Measurements from ENCODE around the gene ZSCAN12.
"Not testable (repeated sequence)": the region's sequence is repeated elsewhere in the genome, so short reads cannot be mapped to it uniquely, and the experiment has no call there.

The ZSCAN12 gene

DNA sequence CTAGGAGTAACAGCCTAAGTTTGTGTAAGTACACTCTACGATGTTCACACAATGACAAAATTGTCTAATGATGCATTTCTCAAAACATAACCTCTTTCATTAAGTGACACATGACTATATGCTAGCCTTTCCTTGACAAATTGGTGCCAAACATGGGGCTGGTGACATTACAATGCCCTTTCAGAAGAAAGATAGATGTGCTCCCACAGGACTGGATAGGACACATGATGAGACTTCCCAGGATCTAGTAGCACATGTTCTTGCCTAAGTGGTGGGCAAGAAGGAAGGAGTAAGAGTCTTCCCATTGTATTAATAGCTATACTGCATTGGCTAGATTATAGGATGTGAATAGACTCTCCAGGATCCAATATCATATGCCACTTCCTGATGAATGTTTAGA, 28.3 kb downstream of the ZSCAN12 start:
- H3K9me3 ChIP-seq (ENCODE audit: control insufficient read depth, low read length), result no peaks in the 10 kb centered on the region
- no peak overlapping the region for H3K27ac ChIP-seq (ENCODE audit: low read depth, low read length, severe bottlenecking)
- no peaks in the 10 kb centered on the region for H3K4me1 ChIP-seq (ENCODE audit: control insufficient read depth, insufficient read depth, low read length, poor library complexity, severe bottlenecking)
- 90% methylated on average over 1 of the region's 1 CpG; no CpG with 5 or more reads in 1 of the 2 experiments for WGBS, 2 experiments (ENCODE audit: insufficient coverage in 2 of 2)
- H3K36me3 ChIP-seq (ENCODE audit: control insufficient read depth, insufficient read depth, low read length), result peaks cover 9% of the 10 kb centered on the region
- no peak overlapping the region for H3K4me3 ChIP-seq (ENCODE audit: extremely low read depth, insufficient read depth, low read length, poor library complexity, severe bottlenecking)

DNA sequence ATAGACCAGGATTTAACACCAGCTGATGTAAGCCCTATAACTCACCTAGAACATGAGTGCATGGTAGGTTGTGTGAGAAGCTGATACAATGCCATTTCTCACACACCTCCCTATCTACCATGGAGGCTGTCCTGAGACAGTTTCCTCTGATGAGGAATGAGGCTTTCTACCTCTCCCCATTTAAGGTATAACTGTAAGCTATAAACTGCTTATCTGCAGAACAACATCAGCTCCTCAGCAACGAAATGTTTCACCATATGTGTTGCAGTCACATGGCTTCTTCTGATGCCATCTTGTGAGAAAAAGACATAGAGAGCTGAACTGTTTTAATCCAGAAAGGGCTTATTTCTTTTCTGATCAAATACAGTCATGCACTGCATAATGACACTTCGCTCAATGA, 29.1 kb downstream of the ZSCAN12 start:
- Histone ChIP-seq H3K4me1 (ENCODE audit: control insufficient read depth, insufficient read depth, low read length, poor library complexity, severe bottlenecking) (no peaks in the 10 kb centered on the region), H3K27ac (ENCODE audit: low read depth, low read length, severe bottlenecking) (no peak overlapping the region)
- 100% methylated on average over 1 of the region's 2 CpGs for WGBS, 2 experiments (ENCODE audit: insufficient coverage in 2 of 2)

DNA sequence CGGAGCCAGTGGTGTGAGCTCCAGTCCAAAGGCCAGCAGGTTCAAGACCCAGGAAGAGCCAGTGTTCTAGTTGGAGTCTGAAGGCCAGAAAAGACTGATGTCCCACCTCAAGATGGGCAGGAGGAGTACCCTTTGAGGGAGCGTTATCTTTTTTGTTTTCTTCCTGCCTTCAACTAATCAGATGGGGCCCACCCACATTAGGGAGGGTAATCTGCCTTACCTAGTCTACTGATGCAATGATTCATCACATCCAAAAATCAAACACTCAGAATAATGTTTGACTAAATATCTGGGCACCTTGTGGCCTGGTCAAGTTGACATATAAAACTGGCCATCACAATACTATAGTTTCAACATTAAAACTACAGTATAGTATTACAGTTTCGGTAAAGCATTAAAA, 30.1 kb downstream of the ZSCAN12 start:
- Histone ChIP-seq H3K4me3 (ENCODE audit: extremely low read depth, insufficient read depth, low read length, poor library complexity, severe bottlenecking) (no peak overlapping the region), H3K9me3 (ENCODE audit: control insufficient read depth, low read length) (no peaks in the 10 kb centered on the region), H3K36me3 (ENCODE audit: control insufficient read depth, insufficient read depth, low read length) (peaks cover 20% of the 10 kb centered on the region), H3K27ac (ENCODE audit: low read depth, low read length, severe bottlenecking) (no peak overlapping the region), H3K4me1 (ENCODE audit: control insufficient read depth, insufficient read depth, low read length, poor library complexity, severe bottlenecking) (no peaks in the 10 kb centered on the region)
- WGBS, 2 experiments (ENCODE audit: insufficient coverage in 2 of 2), result 88 to 94% methylated on average over 2 of the region's 3 CpGs

More for the DNA sequence above, 29.1 kb downstream of the ZSCAN12 start:
- peaks cover 11% of the 10 kb centered on the region for H3K36me3 ChIP-seq (ENCODE audit: control insufficient read depth, insufficient read depth, low read length)
- no peak overlapping the region for H3K4me3 ChIP-seq (ENCODE audit: extremely low read depth, insufficient read depth, low read length, poor library complexity, severe bottlenecking)
- H3K9me3 ChIP-seq (ENCODE audit: control insufficient read depth, low read length), result no peaks in the 10 kb centered on the region

DNA sequence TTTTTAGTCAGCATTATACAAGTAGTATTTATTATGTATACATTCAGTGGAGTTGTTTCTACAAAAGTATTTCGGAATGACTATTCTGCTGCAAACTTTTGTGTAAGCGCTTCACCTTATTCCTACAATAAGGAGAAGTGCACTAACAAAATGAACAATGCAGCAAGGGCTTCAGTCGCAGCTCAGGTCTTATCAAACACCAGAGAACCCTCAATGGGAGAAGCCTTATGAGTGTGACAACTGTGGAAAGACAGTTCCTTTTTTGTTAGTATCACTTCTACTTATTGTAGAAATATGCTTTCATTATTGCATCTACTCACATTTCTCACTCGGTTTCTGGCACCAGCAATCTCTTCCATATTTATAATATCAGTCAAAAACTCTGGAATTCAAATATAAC, 31.0 kb downstream of the ZSCAN12 start:
- Histone ChIP-seq H3K9me3 (ENCODE audit: control insufficient read depth, low read length) (no peaks in the 10 kb centered on the region), H3K36me3 (ENCODE audit: control insufficient read depth, insufficient read depth, low read length) (peaks cover 28% of the 10 kb centered on the region), H3K4me1 (ENCODE audit: control insufficient read depth, insufficient read depth, low read length, poor library complexity, severe bottlenecking) (no peaks in the 10 kb centered on the region), H3K4me3 (ENCODE audit: extremely low read depth, insufficient read depth, low read length, poor library complexity, severe bottlenecking) (no peak overlapping the region), H3K27ac (ENCODE audit: low read depth, low read length, severe bottlenecking) (no peak overlapping the region)
- WGBS, 2 experiments (ENCODE audit: insufficient coverage in 2 of 2), result 80% methylated on average over 1 of the region's 4 CpGs; no CpG with 5 or more reads in 1 of the 2 experiments

DNA sequence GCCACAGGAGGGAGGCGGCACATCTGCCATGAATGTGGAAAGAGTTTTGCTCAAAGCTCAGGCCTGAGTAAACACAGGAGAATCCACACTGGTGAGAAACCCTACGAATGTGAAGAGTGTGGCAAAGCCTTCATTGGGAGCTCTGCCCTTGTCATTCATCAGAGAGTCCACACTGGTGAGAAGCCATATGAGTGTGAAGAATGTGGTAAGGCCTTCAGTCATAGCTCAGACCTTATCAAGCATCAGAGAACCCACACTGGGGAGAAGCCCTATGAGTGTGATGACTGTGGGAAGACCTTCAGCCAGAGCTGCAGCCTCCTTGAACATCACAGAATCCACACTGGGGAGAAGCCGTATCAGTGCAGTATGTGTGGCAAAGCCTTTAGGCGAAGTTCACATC, 34.0 kb downstream of the ZSCAN12 start:
- WGBS, 2 experiments (ENCODE audit: insufficient coverage in 2 of 2), result 94 to 96% methylated on average over 4 of the region's 4 CpGs
- H3K9me3 ChIP-seq (ENCODE audit: control insufficient read depth, low read length); H3K4me3 ChIP-seq (ENCODE audit: extremely low read depth, insufficient read depth, low read length, poor library complexity, severe bottlenecking); H3K4me1 ChIP-seq (ENCODE audit: control insufficient read depth, insufficient read depth, low read length, poor library complexity, severe bottlenecking); H3K27ac ChIP-seq (ENCODE audit: low read depth, low read length, severe bottlenecking): not testable (repeated sequence)
- peaks cover 51% of the 10 kb centered on the region for H3K36me3 ChIP-seq (ENCODE audit: control insufficient read depth, insufficient read depth, low read length)

- Histone ChIP-seq H3K36me3 (ENCODE audit: control insufficient read depth, insufficient read depth, low read length) (peaks cover 58% of the 10 kb centered on the region), H3K27ac (ENCODE audit: low read depth, low read length, severe bottlenecking) (no peak overlapping the region), H3K4me3 (ENCODE audit: extremely low read depth, insufficient read depth, low read length, poor library complexity, severe bottlenecking) (no peak overlapping the region), H3K9me3 (ENCODE audit: control insufficient read depth, low read length) (no peaks in the 10 kb centered on the region), H3K4me1 (ENCODE audit: control insufficient read depth, insufficient read depth, low read length, poor library complexity, severe bottlenecking) (peaks cover 9% of the 10 kb centered on the region)
- WGBS, 2 experiments (ENCODE audit: insufficient coverage in 2 of 2), result no CpG with 5 or more reads among the region's 2 CpGs
Measured at GRCh38 chr6:28360961-28361360, 38.6 kb downstream of the ZSCAN12 start.

- H3K36me3 ChIP-seq (ENCODE audit: control insufficient read depth, insufficient read depth, low read length), result peaks cover 44% of the 10 kb centered on the region
- H3K9me3 ChIP-seq (ENCODE audit: control insufficient read depth, low read length); H3K4me3 ChIP-seq (ENCODE audit: extremely low read depth, insufficient read depth, low read length, poor library complexity, severe bottlenecking); H3K4me1 ChIP-seq (ENCODE audit: control insufficient read depth, insufficient read depth, low read length, poor library complexity, severe bottlenecking); H3K27ac ChIP-seq (ENCODE audit: low read depth, low read length, severe bottlenecking): not testable (repeated sequence)
- 99% methylated on average over 11 of the region's 16 CpGs; no CpG with 5 or more reads in 1 of the 2 experiments for WGBS, 2 experiments (ENCODE audit: insufficient coverage in 2 of 2)
Measured at GRCh38 chr6:28359562-28359961, 40.0 kb downstream of the ZSCAN12 start.

GRCh38 chr6:28357036-28357435, 42.5 kb downstream of the ZSCAN12 start:
- Histone ChIP-seq H3K4me1 (ENCODE audit: control insufficient read depth, insufficient read depth, low read length, poor library complexity, severe bottlenecking) (peaks cover 9% of the 10 kb centered on the region), H3K27ac (ENCODE audit: low read depth, low read length, severe bottlenecking) (no peak overlapping the region), H3K4me3 (ENCODE audit: extremely low read depth, insufficient read depth, low read length, poor library complexity, severe bottlenecking) (no peak overlapping the region), H3K9me3 (ENCODE audit: control insufficient read depth, low read length) (no peaks in the 10 kb centered on the region), H3K36me3 (ENCODE audit: control insufficient read depth, insufficient read depth, low read length) (peaks cover 38% of the 10 kb centered on the region)
- WGBS, 2 experiments (ENCODE audit: insufficient coverage in 2 of 2), result 79 to 100% methylated on average over 5 to 6 of the region's 6 CpGs

GRCh38 chr6:28356666-28357020, 42.9 kb downstream of the ZSCAN12 start:
- Histone ChIP-seq H3K4me3 (ENCODE audit: extremely low read depth, insufficient read depth, low read length, poor library complexity, severe bottlenecking) (no peak overlapping the region), H3K36me3 (ENCODE audit: control insufficient read depth, insufficient read depth, low read length) (peaks cover 34% of the 10 kb centered on the region), H3K9me3 (ENCODE audit: control insufficient read depth, low read length) (no peaks in the 10 kb centered on the region), H3K4me1 (ENCODE audit: control insufficient read depth, insufficient read depth, low read length, poor library complexity, severe bottlenecking) (peaks cover 9% of the 10 kb centered on the region), H3K27ac (ENCODE audit: low read depth, low read length, severe bottlenecking) (no peak overlapping the region)
- 83 to 94% methylated on average over 5 to 6 of the region's 7 CpGs for WGBS, 2 experiments (ENCODE audit: insufficient coverage in 2 of 2)

GRCh38 chr6:28355743-28356665, 43.5 kb downstream of the ZSCAN12 start:
- WGBS, 2 experiments (ENCODE audit: insufficient coverage in 2 of 2), result 30 to 34% methylated on average over 18 to 19 of the region's 19 CpGs
- H3K27ac ChIP-seq (ENCODE audit: low read depth, low read length, severe bottlenecking), result peak overlapping the region; percentile 50
- H3K4me3 ChIP-seq (ENCODE audit: extremely low read depth, insufficient read depth, low read length, poor library complexity, severe bottlenecking), result peak overlapping the region; percentile 20
- H3K36me3 ChIP-seq (ENCODE audit: control insufficient read depth, insufficient read depth, low read length), result peaks cover 28% of the 10 kb centered on the region
- no peaks in the 10 kb centered on the region for H3K9me3 ChIP-seq (ENCODE audit: control insufficient read depth, low read length)
- H3K4me1 ChIP-seq (ENCODE audit: control insufficient read depth, insufficient read depth, low read length, poor library complexity, severe bottlenecking), result peaks cover 9% of the 10 kb centered on the region

Data from mesodermal cell (in vitro differentiated cells).